ENCODE measurements around the gene PKM.
"Not testable (repeated sequence)": the region's sequence is repeated elsewhere in the genome, so short reads cannot be mapped to it uniquely, and the experiment has no call there.

Gene PKM

DNA sequence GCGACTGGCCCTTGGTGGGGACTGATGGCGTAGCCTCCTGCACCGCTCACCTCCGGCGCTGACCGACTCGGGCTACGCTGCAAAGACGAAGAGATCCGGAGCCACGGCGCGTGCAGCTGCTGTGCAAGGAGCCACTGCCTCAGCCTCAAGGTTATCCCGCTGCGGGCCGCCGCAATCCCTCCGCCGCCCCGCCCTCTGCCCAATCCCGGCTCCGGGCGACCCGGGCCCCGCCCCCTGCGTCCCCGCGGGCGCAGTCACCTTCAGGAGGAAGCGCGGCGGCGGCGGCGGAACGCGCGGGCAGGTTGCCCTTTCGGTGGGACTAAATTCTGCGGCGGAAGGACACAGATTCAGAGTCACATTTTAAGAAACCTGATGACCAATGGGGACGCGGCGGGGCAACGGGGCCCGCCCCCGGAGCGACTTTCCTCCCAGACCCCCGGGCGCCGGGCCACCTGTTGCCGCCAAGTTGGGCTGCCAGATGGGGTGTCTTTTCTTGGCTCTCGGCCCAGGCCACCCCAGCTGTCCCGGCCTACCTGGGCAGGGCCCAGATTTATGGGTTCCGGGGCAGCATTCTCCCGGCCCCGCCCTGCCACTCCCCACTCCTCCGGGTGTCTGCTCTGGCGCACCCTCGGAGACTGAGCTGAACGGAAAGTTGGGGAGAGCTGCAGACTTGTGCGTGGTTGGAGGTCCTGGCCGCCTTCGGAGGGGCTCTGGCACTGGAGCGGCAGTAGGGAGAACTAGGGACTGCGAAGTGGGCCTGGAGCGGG is at the start of gene PKM:
PKM (minus strand) TSS at position 125 of the 767 bp plus-strand sequence. CDS start 12,093 bp downstream, outside the sequence.
- peak in 1 of 2 donors; percentile 83 for DNase-seq

GRCh38 chr15:72280751-72281150 is 49.8 kb upstream of the PKM start:
- DNase-seq, result no peak

GRCh38 chr15:72278737-72279136 is 47.7 kb upstream of the PKM start:
- DNase-seq, result no peak

DNA sequence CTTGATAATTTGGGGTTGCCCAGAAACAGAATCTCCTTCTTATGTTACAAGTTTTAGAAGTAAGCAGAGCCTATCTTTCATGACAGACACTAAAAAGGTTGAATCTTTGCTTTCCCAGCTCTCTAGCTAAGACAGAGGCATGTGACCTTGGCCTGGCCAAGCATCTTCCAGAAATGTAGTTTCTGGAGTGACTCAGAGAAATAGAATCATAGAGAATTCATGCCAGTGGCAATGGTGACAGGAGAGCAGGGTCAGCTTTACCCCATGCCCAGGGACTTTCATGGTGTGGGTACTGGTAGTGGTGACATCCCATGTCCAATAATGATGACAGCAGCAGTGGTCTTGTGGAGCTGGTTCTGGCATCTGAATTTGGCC is 45.3 kb upstream of the PKM start:
- DNase-seq, result no peak

- not testable (repeated sequence) for DNase-seq
Measured at GRCh38 chr15:72275635-72276325, 44.8 kb upstream of the PKM start.

DNA sequence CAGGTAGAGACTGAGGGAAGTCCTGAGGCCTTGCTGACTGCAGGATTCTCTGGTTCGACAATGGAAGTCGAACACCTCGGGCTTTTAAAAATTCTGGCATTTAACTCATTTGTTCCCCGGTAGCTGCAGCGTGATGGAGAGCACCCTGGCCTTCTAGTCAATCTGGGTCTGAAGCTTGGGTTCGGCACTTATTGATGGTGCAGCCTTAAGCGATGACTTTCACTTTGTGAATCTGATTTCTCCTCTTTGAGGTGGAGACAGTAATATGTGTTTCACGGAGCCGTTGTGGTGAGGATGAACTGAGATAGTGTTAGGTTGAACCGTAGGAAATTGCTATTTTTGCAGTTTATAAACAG is 42.0 kb upstream of the PKM start:
- no peak for DNase-seq

DNA sequence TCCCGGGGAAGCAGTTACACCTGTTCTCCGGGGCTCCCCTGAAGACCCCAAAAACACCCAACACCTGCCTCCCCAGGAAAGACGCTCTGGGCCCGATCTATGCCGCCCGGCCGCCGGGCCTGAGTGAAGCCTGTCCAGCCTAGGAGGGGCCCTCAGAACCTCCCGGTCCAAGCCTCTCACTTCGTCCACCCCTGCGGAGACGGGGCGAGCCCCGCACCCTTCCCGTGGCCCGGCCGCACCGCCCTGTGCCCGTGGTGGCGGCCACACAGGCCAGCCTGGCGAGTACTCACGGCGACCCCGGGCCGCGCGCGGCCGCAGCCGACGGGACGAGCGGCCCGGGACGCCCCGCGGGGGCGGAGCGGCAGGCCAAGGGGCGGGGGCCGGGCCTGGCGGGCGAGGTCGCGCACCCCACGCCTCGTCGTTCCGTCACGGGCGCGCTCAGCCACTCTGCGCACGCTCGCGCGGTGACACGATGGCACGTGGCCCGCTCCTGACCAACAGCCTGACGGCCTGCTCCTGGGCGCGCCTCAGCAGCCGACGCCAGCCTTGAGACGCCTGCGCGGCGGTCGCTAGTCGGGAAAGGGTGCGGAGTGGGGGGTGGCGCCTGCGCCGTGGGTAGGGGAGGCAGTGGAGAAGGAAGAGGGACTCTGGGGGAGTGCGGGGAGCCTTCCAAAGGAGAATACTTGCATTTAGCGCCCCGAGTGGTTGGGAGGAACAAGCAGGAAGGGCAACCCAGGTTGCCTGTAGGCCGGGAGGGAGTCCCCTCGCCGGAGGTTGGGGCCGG is 41.4 kb upstream of the PKM start, which contains the start of gene PARP6:
PARP6 (minus strand) TSS at position 342 of the 784 bp plus-strand sequence. CDS start 5,077 bp downstream, outside the sequence.
- DNase-seq, result peak; percentile 89 to 97

- no peak for DNase-seq
Measured at GRCh38 chr15:72271895-72272212, 40.9 kb upstream of the PKM start.

- no peak for DNase-seq
Measured at GRCh38 chr15:72271221-72271620, 40.2 kb upstream of the PKM start.

GRCh38 chr15:72269739-72270138 is 38.7 kb upstream of the PKM start:
- no peak for DNase-seq

DNA sequence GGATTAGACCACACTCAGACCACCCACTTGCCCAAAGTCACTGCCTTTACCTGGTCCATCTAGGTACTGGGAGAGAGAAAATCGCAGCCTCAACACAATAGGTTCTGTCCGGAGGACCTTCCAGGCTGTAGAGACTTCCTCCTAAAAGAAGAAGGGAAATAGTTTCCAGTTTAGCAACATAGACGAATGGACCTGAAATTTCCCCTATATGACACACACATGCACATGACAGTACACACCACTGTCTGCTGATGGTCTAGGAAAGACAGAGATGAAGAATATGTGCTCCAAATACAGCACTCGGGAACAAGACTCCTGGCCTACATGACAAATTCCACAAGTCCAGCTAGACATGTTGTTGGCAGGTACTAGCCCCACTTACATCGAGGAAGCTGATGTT is 34.0 kb upstream of the PKM start:
- DNase-seq, result no peak

DNA sequence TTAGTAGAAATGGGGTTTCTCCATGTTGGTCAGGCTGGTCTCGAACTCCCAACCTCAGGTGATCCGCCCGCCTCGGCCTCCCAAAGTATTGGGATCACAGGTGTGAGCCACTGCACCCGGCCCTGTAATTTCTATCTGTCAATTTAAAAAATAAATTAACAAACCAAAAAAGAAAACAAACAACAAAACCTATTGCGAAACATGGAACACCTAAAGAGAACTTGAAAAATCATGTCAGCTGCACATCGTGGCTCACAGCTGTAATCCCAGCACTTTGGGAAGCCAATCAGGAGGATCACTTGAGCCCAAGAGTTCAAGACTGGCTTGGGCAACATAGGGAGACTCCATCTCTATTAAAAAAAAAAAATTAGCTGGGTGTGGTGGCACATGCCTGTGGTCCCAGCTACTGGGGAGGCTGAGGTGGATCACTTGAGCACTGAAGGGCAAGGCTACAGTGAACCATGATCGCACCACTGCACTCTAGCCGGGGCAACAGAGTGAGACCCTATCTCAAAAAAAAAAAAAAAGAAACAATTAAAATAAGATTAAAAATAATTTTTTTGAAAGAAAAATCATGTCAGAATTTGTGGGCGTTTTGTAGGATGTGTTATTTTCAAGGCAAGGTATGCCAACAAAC is 21.8 kb upstream of the PKM start:
- no peak for DNase-seq

DNA sequence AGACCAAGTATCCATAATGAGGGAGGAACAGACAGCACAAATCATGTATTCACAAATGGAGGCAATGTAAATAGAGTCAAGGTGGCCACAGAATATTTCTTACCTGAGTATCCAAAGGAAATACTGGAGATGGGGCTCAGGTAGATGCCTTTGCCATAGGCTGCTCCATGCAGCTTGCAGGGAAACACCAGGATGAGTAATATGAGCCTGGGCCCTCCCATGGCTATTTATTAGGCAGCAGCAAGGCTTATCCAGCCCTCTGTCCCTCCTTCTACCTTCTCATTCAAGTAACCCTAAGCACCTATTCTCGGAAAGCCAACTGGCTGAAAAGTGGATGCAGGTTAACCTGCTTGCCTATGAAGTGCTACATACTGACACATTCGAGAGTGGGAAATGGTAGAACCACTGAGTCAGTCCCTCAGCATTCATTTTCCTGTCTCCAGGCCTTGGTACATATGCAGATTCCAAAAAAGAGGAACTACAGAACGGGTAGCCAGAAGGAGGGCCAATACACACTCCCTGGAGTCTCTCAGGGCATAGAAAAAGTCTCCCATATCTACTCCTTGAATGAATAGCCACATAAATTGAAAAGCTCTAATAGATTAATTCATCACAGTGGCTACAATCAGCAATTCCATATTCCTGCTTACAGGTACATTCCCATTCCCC is 18.3 kb upstream of the PKM start:
- DNase-seq, result no peak

DNA sequence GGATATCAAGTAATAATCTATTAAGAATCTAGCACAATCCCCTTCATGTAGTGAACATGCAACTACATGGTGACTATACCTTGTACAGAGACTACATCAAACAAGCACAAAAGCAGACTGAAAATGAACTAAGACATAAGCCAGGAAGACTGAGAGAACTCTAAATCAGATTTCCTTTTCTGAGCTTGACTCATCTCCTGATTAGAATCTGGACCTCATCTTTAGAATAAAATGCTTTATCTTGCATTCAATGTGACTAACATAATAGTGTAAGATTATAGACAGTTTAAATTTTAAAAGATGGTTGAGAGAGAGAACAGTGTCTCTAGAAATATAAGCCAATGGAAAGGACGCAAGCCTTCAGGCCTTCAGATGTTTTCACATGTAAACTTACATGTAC is 17.5 kb upstream of the PKM start:
- DNase-seq, result no peak

- no peak for DNase-seq
Measured at GRCh38 chr15:72242775-72243370, 11.9 kb upstream of the PKM start.

- DNase-seq, result no peak
Measured at GRCh38 chr15:72239652-72240051, 8.7 kb upstream of the PKM start.

GRCh38 chr15:72238586-72238985 is 7.6 kb upstream of the PKM start:
- DNase-seq, result no peak

DNA sequence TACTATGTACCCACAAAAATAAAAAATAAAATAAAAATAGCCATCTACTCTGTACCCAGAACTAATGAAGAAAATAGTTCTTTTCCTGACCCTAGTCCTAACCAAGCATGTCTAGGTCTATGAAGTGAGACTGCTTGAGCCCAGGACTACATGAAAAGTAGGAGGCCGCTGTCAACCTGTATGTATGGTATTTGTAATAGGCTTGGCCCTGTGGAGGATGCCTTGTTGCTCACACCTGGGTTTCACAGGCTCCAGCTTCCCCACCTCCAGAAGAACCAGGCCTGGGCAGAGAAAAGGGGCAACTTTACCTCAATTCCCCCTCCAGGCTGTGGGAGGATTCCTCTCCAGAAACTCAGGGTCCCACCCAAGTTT is 6.8 kb upstream of the PKM start:
- DNase-seq, result no peak

DNA sequence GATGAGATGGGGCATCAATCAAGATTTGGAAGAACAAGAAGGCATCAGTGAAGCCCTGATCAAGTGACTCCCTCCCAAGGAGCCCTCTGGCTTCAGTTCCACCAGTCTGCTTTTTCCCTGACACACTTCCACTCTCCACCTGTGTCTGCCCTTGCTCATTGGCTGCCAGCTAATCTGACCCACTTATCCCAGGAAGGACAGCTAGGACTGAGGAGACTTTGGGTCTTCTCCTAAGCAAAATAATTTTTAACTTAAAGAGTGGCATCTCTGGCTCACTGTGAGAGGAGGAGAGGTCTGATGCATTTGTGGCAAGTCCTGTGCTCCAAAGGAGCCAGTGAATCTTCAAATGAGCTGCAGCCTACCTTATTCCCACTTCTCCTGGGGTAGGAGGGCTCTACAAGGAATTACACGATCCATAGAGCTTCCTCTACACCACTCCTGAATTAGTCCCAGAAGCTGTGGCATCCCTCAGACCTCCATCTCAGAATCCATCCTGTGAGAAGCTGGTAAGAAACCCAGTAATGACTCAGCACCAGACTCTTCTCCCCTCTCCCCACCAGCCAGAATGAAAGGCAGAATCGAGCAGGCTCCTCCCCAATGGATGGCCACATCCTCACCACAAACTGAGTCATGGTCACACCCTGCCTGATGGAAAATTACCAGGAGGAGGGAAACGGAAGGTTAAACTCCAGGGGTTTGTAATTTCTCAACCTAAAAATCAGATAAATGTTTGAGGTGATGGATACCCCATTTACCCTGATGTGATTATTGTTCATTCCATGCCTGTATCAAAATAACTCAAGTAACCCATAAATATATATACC is 6.3 kb upstream of the PKM start:
- peak; percentile 38 to 96 for DNase-seq

- DNase-seq, result no peak
Measured at GRCh38 chr15:72236381-72237003, 5.5 kb upstream of the PKM start.

DNA sequence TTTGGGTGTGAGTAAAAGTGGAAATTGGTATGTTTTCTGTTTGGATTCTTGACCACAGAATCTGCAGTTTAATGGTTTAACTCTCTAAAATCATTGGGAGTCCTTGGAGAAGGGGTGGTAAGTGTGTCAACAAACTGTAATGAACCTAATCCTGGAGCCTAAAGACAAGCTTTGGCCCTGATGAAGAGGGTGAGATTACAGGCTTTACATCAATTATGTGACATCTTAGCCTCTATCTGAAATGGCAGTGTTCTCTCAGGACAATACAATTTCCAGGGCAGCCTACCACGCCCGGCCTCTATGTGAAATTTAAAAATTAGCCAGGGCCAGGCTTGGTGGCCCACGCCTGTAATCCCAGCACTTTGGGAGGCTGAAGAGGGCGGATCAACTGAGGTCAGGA is 4.3 kb upstream of the PKM start:
- DNase-seq, result no peak

All from bone marrow (tissue), 2 donors.